Activated T-helper 1 cell treated with Interleukin-2 at 50 U/mL for 16 hours (primary cell): ENCODE data around the gene TUBA1A.
"Not testable (repeated sequence)": the region's sequence is repeated elsewhere in the genome, so short reads cannot be mapped to it uniquely, and the experiment has no call there.

Source experiments
- DNase-seq: peaks from one replicate; pipeline ENCODE4 v3.0.0-alpha.2; 2020; ENCODE audit warnings: low read depth

The TUBA1A gene

DNA sequence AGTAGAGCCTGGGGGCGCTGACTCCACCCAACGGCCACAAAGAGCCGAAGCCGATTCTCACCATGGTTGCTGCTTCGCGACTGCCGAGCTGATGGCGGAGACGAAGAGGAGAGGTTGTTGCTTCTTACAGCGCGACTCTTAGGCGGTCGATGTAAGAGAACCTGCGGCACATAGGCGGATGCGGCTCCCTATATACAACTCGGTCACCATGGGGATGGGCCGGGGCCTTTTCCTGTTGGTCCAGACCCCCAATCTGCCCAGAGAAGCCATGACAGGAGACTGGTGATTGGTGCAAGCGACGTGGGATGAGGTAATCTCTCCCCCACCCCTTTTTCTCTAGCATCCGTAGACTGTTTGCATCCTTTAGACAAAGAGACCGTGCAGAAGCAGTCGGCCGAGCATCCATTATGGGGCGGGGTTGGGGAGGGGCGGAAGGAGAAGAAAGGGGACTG, at the start of gene TUBA1A:
Gene TUBA1A, minus strand, starts transcription at position 165 of the 452 bp plus-strand sequence. Its CDS starts 101 bp downstream, at position 64.
- DNase-seq = peak; percentile 91

DNA sequence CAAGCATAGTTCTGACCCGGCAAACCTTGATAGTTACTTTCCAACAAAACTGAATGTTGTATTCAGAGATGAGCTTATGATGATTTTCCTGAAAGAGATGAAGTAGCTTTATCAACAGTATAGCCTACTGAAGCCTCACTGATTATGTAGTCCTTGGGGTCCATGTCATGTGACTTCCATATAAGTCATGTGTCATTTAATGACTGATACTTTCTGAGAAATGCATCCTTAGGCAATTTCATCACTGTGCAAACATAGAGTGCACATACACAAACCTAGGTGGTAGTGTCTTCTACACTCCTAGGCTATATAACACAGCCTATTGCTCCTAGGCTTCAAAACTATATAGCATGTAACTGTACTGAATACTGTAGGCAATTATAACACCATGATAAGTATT, 47.5 kb upstream of the TUBA1A start:
- DNase-seq = no peak

- DNase-seq = no peak
Observed at GRCh38 chr12:49233842-49234526, 45.1 kb upstream of the TUBA1A start.

DNA sequence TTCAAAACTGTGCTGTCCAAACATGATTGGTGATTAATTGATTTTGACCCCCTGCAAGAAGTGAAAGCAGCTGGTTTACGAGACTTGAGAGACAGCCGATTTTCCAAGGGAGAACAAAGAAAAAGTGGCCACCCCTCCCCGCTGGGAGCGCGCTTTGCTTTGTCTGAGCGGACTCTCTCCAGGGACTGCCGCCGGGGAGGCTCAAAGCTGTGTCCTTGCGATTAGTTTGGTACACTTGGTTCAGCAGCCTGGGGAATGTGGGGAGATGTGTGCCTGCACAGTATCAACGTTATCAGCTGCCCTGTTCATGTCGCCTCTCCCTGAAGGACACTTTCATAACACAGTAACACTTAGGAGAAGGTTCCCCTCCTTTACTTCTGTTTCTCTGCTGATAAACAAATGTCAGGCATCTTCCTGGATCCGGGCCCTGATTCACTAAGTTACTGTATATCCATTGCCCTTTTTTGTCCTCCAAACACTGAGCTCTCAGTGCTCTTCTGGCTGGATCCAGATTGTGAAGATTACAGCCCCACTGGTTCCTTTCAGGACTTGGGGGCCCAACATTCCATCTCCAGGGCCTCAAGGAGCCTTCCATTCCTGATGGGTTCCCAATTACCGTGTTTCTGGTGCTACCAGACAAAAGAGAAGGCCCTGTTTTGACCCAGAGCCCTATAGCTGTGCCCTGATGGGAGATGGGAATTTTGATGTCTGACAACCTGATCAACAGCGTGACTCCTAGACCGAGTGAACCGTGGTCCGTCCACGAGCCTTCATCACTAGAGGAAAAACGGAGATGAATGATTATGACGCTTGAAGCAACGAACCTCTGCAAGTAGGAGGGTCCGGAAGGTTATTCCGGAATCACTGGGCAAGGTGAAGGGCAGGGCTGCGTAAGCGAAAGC, 44.3 kb upstream of the TUBA1A start:
- DNase-seq = no peak

- no peak for DNase-seq
Observed at GRCh38 chr12:49231878-49232655, 43.2 kb upstream of the TUBA1A start.

GRCh38 chr12:49230805-49231194, 41.9 kb upstream of the TUBA1A start:
- no peak for DNase-seq

DNA sequence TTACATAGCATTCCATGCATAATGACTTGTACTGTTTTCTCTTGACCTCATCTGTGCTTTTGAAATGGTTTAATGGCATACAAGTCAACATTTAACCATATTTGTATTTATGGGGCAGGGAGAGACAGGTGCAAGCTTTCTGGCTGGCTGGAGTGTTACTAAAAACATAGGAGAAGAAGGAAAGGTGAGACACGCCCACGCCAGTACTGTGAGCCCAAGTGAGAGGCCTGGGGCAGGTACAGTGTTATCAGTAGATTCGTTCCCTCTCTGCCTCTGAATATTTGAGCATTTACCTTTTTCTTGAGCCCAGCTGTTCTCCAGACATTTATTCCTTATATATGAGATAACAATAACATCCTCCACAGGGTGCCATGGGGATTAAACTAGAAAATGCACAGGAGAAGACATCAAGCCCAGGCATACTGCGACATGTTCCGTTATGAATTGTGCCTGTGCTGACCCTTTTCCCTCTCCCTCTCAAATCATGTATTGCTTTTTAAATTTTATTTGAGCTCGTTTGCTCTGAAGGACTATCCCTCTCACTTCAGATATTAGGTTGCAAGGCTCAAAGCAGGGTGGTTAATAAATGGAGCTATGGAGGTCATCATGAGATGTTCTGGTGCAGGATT, 41.4 kb upstream of the TUBA1A start:
- DNase-seq = no peak

DNA sequence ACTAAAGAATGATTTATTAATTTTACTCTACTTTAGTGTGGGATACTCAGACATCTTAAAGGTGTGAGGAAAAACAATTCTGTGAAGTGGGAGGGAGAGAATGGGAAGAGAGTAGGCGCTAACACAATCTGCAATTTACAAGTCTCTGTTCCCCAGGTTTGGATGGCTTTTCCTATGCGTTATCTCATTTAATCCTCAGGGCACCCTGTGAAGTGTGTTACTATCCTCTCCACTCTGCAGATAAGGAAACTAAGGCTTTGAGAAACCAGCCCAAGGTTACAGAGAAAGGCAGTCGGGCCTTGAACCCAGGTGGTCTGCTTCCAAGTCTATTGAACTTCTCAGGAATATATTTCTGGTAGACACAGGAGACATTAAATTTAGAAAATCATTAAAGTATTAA, 39.8 kb upstream of the TUBA1A start:
- DNase-seq = no peak

DNA sequence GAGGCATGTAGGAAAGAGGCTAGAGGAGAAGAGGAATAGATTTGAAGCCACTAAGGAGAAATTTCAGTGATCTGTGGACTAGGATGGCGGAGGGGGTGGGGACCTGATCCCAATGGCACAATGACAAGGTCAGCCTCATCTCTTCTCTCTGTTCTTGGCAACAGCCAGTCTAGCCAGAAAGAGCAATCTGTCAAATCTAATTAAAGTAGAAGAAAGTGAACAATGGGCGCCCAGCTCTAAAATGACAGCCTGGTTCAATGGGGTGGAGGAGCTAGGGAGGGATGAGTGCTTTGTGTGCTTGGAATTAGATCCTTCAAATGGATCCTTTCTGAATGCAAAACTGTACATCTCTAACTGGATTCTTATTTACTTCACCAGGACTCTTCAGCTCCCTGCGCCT, 38.8 kb upstream of the TUBA1A start:
- no peak for DNase-seq

DNA sequence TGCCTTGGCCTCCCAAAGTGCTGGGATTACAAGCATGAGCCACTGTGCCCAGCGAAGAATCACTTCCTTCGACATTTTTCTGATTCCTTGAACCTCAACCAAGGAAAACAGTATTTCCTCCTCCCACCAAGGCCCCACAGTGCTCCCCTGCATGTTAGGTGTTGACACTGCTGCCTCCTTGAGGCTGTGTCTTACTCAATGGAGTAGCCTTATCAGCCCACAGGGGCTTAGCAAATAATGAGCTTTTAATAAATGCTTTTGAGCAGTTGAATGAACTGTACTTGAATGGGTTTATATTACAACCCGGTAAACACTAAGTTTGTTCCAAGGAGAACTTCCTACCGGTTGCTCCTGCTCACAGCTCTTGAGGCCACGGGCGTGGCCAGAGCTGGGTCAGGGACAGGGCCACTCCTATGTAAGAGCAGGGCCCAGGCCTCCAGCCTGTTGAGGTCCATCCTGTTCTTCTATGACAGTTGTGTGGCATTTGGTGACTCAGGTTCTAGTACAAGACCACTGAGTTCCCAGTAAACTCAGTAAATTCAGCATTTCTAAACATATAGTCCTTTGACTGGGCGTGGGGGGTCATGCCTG, 36.8 kb upstream of the TUBA1A start:
- no peak for DNase-seq

GRCh38 chr12:49223590-49224369, 34.9 kb upstream of the TUBA1A start:
- DNase-seq = no peak

GRCh38 chr12:49223122-49223521, 34.2 kb upstream of the TUBA1A start:
- no peak for DNase-seq

DNA sequence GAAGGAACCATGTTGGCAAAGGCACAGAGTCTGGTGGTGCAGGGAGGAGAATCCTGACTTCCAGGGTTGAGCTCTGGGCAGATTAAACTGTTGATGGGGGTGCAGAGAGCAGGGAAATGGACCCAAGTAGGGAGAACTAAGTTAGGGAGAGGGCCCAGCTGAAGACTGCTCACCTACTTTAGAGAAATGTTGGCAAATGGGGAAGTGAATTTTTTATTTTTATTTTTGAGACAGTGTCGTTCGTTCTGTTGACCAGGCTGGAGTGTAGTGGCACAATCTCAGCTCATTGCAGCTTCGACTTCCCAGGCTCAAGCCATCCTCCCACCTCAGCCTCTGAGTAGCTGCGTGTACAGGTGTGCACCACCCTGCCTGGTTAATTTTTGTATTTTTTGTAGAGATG, 32.1 kb upstream of the TUBA1A start:
- DNase-seq = no peak

- DNase-seq = no peak
Observed at GRCh38 chr12:49219417-49220026, 30.6 kb upstream of the TUBA1A start.

DNA sequence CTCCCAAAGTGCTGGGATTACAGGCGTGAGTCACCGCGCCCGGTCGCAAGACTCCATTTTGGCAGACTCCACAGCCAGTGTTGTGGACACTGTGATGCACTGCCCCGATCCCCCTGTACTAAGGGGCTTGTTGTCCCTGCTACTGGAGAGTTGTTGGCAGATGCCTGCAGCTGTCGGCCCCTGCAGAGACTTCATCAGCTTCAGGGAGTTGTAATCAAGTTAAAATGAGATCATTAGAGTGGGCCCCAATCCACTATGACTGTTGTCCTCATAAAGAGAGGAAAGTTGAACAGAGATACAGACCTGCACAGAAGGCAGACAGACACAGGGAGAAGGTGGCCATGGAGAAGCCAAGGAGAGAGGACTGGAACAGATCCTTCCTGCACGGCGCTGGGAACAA, 23.7 kb upstream of the TUBA1A start:
- DNase-seq = no peak

GRCh38 chr12:49210703-49211102, 21.8 kb upstream of the TUBA1A start:
- DNase-seq = not testable (repeated sequence)

DNA sequence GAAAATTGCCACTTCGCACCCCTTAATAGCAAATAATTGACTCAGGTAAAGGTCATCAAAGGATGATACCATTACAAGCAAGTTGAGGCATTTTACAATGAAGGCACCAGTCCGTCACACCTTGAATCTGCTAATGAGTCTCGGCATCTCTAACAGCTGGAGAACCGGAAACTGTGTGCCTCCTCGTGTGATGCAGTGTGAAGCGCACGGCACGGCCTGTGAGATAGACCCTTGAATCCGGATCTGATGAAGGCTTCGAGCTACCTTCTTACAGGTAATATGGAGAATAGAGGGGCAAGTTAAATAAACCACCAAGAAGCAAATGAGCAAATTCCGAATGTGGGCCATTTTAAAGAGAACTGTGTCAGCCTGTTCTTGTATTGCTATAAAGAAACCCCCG, 19.8 kb upstream of the TUBA1A start:
- no peak for DNase-seq

DNA sequence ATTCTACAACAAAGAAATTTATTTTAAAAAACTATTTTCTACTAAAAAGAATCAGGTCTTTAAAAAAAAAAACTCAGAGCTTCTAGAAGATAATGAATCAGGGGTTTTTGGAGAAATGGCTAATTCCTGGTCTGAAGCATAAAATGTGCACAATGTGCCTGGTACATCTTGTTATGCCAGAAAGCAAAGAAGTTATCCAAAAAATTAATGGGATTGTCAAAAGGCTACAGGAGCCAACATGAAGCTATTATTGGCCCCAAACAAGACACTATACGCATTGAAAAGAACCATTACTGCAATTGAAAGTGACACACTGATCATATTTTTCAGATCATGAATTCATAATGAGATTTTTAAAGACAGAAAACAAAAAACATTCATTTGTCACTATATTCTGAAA, 19.3 kb upstream of the TUBA1A start:
- no peak for DNase-seq

- DNase-seq = no peak
Observed at GRCh38 chr12:49206389-49206788, 17.5 kb upstream of the TUBA1A start.

DNA sequence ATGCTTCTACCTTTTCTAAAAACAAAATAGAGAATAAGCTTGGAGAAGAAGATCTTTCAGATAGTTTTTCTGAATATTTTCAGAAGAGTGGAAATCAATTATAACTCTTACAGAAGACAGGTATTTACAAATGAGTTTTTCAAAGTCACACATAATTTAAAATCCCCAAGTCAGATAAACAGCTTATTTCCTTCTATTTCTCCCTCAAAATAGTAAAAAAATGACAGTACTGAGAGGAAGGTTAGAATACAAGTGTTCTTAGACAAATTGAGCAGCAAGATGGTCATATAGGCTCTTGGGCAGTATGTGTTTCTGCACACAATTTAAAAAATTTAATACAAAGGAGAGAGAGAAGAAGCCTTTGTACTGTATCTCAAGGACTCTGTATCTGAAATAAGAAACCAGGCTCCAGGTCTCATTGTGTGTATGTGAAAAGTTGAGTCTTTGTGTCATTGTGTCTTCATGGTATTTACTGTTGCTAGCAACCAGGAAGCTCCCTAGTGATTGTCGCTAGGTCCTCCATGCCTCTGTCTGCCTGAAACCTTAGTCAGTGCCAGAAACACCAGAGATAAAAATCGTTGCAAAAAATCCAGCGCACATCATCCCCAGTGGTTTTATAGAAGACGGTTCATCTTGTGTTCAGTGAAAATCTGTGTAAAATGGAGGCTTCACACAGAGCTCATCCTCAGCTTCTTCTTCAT, 12.9 kb upstream of the TUBA1A start:
- no peak for DNase-seq
